Stimulated activated CD4-positive, alpha-beta T cell treated with anti-CD3 and anti-CD28 coated beads, Interleukin-4, amount 100 ng/mL, for 24 hours (primary cell): Measurements from ENCODE around the gene SLIT3.

ENCODE experiments used
- DNase-seq: peaks from one replicate; pipeline ENCODE4 v3.0.0-alpha.2; 2020

Gene SLIT3

DNA sequence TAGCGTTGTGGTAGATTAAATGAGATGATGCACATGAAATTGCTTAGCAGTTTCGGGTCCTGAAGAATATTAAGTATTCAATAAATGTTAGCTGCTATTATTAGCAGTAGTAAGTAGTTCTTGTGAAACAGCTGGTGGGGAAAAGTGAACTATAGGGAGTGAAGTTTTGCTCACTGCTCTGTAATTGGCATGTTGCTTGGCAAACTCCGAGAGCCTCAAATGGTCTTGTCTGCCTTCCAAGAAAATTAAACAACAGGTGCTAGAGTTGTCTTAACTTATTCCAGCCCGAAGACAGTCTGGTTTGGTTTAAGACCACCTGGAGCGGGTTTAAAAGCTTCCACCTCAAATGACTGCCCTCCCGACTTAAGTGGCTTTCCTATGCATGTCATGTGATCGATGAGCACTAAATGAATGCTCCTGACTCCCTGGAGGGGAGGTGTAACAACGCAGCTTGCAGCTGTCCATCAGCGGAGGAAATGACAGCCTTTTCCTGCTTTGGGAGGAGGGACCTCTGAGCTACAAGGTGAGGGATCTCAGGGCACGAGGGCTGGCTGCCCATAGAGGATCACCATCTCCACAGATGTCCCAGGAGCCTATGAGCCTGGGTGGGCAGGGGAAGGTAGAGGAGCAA lies 518.9 kb downstream of the SLIT3 start:
- no peak for DNase-seq

DNA sequence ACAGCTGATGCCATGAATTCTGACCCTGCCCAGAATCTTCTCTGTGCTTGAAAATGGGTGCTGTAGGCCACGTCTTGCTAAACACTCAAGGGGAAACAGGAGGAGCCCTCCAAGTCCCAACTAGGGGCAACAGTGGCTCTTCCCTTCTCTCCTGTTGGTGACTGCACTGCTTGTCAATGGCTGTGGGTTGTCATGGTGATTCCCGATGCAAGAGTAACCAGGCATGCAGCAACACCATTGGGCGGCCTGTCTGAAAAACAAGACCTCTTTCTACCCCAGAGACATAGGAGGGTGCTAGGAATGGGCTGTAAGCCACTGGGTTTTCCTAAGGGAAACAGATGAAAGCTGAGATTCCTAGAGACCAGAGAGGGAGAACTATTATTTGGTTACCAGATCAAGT lies 520.1 kb downstream of the SLIT3 start:
- no peak for DNase-seq

DNA sequence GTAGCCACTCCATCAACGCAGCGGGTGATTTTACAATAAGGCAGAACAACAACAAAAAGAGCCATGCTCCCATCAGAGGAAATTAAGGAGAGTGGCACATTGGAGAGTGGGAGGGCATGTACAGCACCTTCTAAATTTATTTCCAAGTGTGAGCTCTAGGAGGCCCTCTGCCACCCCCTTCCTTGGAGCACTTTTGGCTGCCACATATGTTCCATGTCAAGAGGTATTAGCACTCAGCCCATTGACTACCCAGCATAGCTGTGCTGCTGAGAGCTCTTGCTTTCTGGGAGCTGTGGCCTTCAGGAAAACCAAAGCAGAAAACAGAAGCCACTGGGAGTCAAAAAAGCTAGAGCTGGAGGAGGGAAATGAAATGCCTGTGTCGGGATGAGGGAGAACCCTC lies 521.6 kb downstream of the SLIT3 start:
- DNase-seq, result no peak

DNA sequence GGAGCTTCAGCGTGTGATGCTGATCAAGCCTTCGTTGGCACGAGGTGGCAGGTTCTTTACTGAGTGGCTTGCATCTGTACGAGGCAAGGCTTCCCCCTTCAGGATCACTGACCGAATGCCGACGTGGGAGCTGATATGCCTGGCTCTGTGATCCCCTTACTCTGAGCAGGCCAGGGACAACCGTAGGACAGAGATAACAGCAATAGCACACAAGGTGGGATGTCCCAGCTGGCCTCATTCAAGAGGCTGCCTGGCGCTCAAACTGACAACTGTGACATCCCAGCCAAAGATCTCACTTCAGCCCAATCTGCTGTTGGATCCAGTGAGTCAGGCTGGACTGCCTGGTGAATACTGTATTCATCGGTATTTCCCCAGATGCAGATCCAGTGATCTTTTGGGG lies 522.4 kb downstream of the SLIT3 start:
- no peak for DNase-seq

DNA sequence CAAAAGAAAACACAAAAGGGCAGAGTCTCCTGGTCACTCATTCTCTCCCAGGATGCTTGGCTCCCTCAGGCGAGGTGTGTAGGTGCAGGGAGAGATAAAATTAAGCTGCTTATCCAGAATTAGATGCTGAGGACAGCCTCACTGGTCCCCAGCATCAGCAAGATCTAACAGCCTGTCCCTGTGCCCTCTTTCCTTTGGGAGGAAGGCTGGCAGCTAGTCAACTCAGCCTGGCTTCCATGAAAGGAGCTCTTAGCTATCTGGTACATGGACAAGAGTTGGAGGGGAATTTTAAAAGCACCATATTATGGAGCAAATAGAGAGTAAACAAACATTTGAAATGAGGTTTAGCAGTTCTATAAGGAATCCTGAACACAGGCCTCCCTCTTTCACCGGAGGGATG lies 523.3 kb downstream of the SLIT3 start:
- DNase-seq, result no peak

DNA sequence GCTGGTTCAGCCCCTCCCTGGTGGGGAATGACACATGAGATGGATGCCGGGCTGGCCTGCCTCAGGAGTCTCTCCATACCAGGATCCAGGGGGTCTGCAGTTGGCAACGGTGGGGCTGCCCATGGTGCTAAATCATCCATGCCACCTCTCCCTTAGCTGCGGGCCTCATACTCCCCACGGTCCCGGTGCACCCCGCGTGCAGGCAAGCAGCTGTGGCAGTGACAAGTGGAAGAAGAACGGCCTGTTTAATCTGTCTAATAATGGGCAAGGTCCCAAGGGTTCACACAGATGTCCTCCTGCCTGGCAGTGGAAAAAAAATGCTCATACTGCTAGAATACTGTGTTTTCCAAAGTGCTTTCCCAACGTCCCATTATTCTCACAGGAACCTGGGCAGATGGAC lies 524.9 kb downstream of the SLIT3 start:
- no peak for DNase-seq

DNA sequence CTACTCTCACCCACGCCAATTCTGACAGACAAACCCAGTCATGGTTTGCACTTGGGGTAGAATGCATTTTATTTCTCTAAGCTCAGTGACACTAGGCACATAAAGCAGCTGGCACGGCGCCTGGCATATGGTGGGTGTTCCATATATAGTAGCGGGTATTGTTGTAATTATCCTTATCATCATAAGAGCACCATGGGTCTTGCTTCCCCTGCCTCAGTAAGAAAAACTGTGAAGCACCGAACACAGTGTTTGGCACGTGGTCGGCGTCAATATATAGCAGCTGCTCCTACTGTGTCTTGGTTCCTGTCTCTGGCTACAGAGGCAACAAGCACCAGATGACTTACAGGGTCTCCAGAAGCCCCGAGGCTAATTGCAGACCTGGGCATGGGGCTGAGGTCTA lies 527.7 kb downstream of the SLIT3 start:
- no peak for DNase-seq

DNA sequence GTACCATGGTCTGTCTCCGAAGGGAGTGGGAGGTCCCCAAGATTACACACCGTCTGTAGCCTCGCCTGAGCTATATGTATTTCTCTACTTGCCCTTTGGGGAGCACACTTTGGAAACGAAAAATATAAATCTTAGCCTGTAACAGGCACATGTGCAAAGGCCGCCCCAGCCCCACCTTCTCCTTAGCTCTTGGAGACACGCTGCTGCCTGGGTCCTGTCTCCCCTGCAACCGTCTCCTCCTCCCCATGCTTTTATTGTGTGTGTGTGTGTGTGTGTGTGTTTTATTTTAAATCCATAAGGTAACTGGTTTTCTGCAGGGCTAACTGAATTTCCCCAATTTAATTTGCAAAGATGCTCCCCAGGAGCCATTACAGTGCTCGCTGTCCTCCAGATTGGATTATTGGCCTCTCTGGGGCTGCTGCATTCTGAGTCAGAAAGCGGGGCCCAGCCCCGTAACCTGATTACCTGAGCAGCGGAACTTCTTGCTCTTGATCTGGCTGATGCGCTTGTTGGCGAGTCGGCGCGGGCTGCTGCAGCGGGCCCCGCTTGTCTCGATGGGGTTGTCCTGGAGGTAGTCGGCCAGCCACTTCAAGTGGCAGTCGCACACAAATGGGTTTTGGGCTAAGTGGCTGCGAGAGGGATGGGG lies 528.5 kb downstream of the SLIT3 start:
- DNase-seq, result no peak

DNA sequence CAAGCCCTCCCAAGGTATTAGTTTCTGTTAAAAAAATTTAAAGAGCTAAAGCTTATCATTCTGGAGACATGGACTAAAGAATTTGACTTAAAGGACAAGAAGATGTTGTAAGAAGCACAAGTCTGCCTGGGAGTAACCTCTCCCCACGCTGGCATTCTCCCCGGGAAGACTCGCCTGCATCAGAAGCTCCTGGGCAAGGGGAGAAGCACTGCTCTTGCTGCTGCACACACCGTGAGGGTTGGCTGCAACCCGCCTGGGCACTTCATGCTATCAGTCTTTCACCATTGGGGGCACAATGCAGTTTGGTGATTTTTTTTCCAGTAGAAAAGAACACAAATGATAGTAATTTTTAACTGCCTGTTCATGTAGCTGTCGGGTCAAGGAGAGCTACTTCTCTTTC lies 529.3 kb downstream of the SLIT3 start:
- DNase-seq, result no peak

DNA sequence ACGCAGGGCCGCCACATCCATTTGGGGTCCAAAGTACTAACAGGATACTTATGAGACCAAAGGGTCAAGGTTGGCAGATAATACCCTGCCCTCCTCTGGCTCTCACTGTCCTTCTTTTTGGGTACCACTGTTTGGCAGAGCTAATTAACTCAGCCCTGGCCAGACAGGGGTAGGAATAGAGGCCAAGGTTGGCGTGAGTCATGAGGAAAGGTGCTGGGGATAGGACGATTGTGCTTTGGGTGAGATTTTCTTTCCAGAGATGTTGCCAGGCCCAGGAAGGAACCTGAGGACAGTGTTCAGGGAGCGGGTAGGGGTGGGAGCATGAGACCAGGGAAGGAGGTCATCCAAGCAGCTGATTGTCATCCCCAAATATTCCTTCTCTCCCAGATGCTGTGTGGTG lies 529.9 kb downstream of the SLIT3 start:
- no peak for DNase-seq

DNA sequence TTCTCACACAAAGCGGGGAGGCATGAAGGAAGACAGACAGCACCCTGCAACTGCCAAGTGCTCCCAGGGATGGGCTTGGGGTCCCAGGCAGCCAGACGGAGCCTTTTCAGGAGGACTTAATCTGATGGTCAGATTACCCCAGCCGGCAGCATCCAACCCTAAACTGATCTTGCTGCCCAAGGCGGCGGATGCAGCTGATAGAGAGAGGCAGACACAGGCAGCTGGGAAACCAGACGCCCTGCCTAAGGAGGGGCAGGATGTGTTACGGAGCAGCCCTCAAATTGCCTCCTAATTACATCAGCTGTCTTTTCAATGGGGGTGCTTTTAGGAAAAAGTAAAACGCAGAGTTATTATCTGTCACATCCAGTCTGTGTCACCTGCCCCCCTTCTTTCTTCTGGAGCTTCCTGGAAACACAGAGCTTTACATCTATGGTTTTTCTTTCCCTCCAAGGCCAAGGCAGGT lies 530.9 kb downstream of the SLIT3 start:
- DNase-seq, result no peak

DNA sequence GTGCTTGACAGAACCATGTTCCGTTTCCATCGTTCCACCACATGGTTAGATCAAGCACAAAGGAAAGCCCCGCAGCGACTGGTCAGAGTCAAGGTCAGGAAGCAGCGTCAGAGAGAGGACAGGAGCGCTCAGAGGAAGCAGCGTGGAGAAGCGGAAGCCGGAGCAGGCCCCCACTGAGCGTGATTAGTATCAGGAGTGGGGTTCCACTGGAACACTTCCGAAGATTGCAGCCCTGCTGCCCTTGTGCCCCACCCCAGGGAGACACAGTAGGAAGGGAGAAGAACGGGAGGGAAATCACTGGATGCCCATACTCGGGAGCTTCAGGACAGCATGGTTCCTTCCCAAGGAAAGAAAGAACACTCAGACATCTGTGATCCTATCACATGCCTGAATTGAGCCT lies 532.8 kb downstream of the SLIT3 start:
- DNase-seq, result no peak

DNA sequence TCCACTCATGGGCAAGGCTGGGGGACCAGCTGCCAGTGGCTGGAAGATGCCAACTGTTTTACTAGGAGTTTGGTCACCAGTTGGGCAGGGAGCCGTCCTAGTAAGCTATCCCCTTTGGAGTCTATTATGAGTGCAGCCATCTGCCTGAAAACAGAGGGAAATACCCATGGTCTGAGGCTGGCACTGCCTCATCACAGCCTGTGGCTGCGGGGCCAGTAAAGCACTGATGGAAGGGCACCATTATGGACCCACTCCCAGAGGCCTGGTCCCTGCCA lies 534.6 kb downstream of the SLIT3 start:
- DNase-seq, result no peak

DNA sequence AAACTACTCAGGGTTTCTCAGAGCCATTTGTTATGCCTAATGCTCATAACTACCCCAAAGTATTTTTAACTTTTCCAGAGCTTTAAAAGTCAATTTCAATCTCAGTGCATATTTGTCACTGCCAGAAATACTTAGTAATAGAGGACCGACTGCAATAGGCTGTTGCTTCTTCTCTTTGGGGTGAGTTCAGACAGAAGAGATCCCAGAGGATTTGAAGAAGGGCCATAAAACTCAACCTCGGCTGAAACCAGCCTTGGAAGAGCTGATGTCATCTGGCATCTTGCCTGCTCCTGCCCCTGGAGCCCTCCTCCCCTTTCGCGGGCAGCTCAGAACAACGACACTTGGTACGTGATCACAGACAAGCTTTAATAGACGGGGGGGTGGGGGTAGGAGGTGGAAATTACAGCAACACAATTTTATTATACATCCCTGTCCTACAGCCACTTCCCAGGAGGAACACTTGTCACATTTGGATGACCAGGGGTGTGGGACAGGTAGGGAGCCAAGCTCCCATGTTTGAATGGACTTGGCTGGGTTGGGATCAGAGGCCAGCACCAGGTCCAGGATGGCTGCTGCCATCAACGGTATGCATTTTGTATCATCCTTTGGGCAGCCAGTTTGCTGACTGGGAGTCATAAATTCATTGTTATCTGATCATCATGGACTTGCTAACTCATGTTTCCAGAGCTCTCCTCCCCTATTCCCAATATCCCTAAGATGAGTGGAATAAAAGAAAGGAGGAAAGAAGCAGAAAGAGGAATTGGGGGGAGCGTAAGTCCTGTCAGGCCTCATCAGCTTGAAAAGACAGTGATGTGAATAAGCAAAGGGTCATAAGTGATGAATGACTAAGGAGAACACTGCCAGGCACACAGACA lies 535.2 kb downstream of the SLIT3 start:
- DNase-seq, result no peak

DNA sequence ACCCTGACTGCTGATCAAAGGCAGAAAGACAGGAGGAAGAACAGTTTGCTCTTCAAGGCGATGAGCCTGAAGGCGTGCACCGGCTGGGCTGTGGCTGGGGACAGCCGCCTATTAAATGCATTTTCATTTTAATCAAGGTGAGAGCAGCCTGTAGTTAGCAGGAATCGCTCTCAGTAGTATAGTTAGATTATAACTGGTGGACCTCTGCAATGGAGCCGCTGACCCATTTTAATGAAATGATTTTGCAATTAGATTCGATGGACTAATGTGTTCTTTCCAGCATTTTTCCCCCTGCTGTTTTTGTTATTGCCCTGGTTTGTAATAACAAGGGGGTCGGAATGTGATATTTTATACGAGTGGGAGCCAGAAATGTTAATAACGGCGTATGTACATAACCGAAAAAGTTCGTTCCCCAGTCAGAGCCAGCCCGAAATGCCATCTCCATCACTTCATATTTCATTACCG lies 535.8 kb downstream of the SLIT3 start:
- DNase-seq, result no peak

DNA sequence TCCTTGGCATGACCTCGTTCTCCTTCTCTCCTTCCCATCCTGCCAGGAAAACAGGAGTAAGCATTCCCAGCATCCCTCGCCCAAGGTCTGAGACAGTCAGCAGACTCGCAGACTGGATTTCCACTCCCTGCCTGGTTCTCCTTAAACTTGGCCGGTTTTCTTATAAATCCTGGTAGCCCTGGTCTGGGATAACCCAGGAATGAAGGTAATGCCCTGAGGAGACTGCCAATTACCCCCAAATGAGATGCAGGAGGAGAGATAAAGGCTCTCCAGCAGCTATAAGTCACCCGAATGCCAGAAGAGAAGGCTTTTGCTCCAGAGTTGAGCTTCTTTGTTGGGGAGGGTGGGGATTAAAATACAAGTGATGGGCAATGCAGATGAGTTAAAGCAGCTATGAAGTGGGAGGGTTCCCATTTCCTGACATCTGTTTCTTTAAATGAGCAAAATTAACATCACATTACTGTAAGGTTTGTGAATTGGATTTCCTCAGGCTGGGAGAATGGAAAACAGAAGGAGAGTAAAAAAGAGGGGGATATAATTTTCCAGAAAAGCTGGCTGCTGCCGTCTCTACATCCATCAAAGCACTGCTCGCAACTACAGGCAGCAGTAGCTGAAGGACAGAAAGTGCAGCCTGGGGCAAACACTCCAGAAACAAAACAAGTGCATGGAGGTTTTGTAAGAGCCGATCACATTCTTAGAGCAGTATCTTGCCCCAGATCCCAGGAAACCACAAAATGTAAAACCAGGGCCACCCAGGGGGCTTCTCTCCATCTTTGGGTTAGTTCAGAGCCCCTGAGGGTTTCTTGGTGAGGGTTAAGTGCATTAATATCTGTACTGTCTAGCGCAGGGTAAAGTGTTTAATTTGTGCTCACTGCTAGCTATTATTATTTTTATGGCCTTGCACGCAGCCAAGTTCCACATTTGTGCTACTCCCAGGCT lies 544.2 kb downstream of the SLIT3 start:
- DNase-seq, result no peak

DNA sequence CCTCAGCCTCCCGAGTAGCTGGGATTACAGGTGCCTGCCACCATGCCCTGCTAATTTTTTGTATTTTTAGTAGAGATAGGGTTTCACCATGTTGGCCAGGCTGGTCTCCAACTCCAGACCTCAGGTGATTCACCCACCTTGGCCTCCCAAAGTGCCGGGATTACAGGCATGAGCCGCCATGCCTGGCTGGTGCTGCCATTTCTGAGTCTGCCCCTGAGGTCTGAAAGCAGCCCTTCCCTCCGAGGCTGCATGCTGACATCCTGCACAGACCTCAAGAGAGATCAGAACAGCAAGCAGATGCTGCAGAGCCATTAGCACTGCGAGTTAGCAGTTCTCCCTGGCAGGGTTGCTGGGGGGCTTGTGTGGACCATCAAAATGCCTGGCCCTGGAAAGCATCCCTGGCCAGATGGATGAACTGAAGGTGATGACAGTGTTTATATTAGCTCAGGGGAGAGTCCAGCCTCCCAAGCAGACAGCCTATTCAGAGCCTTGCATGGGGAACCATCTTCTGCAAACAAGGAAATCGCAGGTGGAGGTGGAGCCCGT lies 545.3 kb downstream of the SLIT3 start:
- DNase-seq, result no peak

DNA sequence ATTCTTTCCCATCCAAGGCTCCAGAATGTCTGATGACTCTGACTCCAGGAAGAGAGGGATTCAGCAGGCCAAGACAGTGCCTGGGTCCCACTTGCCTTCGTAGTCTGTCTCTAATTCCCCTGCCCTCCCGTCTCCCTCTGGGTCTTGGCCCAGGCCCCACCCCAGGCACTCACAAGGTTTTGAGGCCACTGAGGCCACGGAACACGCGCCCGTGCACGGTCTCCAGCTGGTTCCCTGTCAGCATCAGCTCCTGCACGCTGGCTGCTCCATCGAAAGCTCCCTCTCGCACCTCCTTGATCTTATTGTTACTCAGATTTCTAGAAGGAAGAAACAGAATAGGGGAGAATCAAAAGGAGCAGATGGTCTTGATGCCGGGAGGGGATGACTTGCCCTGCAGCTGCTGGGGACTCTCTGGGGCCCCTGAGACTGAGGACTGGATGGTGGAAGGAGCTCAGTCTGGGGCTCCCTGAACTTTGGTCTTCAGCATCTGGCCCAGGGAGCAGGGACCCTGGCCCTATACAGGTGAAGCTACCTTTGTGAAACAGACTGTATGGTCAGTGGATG lies 547.2 kb downstream of the SLIT3 start:
- no peak for DNase-seq

DNA sequence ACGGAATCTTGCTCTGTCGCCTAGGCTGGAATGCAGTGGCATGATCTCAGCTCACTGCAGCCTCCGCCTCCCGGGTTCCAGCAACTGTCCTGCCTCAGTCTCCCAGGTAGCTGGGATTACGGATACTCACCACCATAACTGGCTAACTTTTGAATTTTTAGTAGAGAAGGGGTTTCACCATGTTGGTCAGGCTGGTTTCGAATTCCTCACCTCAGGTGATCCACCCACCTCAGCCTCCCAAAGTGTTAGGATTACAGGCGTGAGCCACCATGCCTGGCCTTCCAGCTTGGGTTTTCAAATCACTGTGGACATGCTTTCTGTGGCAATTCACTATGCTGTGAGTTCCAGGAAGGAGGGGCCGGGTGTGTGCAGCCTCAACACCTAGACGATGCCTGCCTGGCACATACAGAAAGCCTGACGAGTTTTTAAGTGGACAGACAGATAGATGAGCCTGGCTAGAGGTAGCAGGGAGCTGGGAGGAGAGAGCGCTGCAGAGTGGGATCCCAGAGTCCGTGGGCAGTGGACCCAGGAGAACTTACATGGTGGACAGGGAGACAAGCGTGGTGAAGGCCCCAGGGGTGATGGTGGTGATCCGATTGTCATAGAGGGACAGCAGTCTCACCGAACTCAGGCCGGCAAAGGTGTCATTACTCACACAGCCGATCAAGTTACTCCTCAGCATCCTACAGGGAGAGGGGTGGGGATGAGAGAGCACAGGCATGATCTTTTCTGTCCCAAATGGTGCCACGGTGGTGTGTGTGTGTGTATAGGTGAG lies 548.3 kb downstream of the SLIT3 start:
- DNase-seq, result no peak

DNA sequence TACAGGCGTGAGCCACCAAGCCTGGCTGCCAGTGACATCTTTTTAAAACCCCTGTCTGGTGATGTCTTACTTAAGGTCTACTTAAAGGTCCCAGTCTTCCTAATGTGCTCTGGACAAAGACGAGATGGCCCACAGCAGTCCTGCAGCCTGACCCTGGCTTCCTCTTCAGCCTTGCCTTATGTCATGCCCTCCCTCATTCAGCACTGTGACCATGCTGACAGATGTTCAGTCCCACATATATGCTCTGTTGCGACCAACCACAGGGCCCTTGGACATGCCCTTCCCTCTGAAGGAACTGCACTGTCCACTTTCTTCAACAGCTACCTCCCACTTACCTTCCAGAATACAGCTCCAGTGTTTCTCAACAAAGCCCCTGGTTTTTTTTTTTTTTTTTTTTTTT lies 548.9 kb downstream of the SLIT3 start:
- DNase-seq, result no peak

DNA sequence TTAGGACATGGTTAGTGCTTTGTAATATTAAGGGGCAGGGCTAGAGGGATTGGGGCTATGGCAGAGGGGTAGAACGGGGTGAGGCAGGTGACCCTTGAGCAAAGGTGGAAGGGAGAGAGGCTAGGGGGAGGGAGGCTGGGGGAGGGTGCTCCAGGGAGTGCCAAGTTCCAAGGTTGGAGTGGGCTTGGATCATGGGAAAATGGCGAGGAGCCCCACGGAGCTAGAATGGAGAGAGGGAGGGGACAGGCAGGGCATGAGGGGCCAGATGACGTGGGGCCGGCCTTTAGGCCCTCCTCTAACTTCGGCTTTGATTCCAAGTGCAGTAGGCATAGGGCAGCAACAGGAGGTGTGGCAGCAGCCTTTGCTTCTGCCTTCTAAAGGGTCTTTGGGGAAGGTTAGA lies 550.0 kb downstream of the SLIT3 start:
- DNase-seq, result no peak
